AG04450 (cell line): ENCODE measurements around the gene ANHX. TPM values are rescaled to one million over a fixed set of nuclear protein-coding genes. Genes with fewer than 3 reads are reported as not detected.

Experiments
- CTCF ChIA-PET: fragments of 300-600, 350-600 bp; formaldehyde crosslinking; extraction: SDS; loops from one replicate; lab custom pipeline; 2022; ENCODE audit warnings: antibody characterized with exemption, inconsistent platforms; lab: Charles Lee
- POLR2A ChIA-PET: fragments of 350-600 bp; formaldehyde crosslinking; extraction: SDS; loops from one replicate; lab custom pipeline; 2021; ENCODE audit warnings: antibody characterized with exemption, inconsistent platforms; lab: Yijun Ruan, JAX
- DNase-seq: peaks from one replicate; pipeline ENCODE4 v3.0.0-alpha.2; 2011; ENCODE audit warnings: low read depth, low spot score
- H3K27ac ChIP-seq: one replicate; pipeline ENCODE4 v1.5.1; 2012; ENCODE audit warnings: low read depth, low read length, control low read depth
- H3K27me3 ChIP-seq: one replicate; pipeline ENCODE4 v1.6.0; 2012; ENCODE audit warnings: low read length; ENCODE audit not compliant: control insufficient read depth, insufficient read depth
- H3K4me3 ChIP-seq: 2 replicates; pipeline ENCODE4 v1.5.1; 2011; ENCODE audit warnings: mild to moderate bottlenecking, low read depth, low read length, control low read depth
- H3K9me3 ChIP-seq: 2 replicates; pipeline ENCODE4 v1.5.1; 2012; ENCODE audit warnings: low read length; ENCODE audit not compliant: control insufficient read depth, insufficient read depth
- CTCF ChIP-seq: IDR thresholded peaks from 2 replicates; pipeline ENCODE4 v1.5.1; 2011; ENCODE audit warnings: low read depth, low read length, control low read depth, inconsistent platforms
- polyA plus RNA-seq: library from polyadenylated mRNA; depleted of rRNA; stranded (reverse); fragments of >200 nt; gene quantifications from 2 replicates; pipeline ENCODE4 v1.2.3, GENCODE V29; 2011

ANHX gene
- polyA plus RNA-seq, 1 experiment = not detected

- no peak for DNase-seq
- Histone ChIP-seq H3K27ac (no peak overlapping the region), H3K27me3 (no peaks in the 10 kb centered on the region), H3K9me3 (peaks cover 38% of the 10 kb centered on the region), H3K4me3 (no peak overlapping the region)
- TF ChIP-seq CTCF = no peak
- ChIA-PET POLR2A (no interaction called here), CTCF (interaction anchor here (0.6 kb wide), 1 partner anchor 15 kb away, joined by 5 read pairs; no protein-coding TSS in a partner anchor)
These were observed 31.4 kb downstream of the ANHX start for GRCh38 chr12:133204264-133204603.

GRCh38 chr12:133203344-133204263, 32.1 kb downstream of the ANHX start:
- no peak for DNase-seq
- Histone ChIP-seq H3K4me3 (no peak overlapping the region), H3K9me3 (peaks cover 32% of the 10 kb centered on the region), H3K27ac (no peak overlapping the region), H3K27me3 (no peaks in the 10 kb centered on the region)
- ChIA-PET POLR2A (no interaction called here), CTCF (interaction anchor here (2.5 kb wide), 1 partner anchor 22 kb away, joined by 7 read pairs; the partner anchor contains the start of gene ZNF268)
- no peak for TF ChIP-seq CTCF

- Histone ChIP-seq H3K27ac (no peak overlapping the region), H3K27me3 (no peaks in the 10 kb centered on the region), H3K9me3 (peaks cover 23% of the 10 kb centered on the region), H3K4me3 (no peak overlapping the region)
- no peak for DNase-seq
- POLR2A ChIA-PET = no interaction called here
- CTCF ChIA-PET = interaction anchor here (2.5 kb wide), 1 partner anchor 21 kb away, joined by 7 read pairs; the partner anchor contains the start of gene ZNF268
- TF ChIP-seq CTCF = no peak
These were observed 33.0 kb downstream of the ANHX start for GRCh38 chr12:133202493-133203343.

- TF ChIP-seq CTCF = no peak
- H3K27ac ChIP-seq = no peak overlapping the region
- H3K27me3 ChIP-seq = no peaks in the 10 kb centered on the region
- no peak for DNase-seq
- ChIA-PET CTCF (interaction anchor here (2.5 kb wide), 1 partner anchor 21 kb away, joined by 7 read pairs; the partner anchor contains the start of gene ZNF268), POLR2A (no interaction called here)
- peaks cover 19% of the 10 kb centered on the region for H3K9me3 ChIP-seq
- H3K4me3 ChIP-seq = no peak overlapping the region
These were observed 33.8 kb downstream of the ANHX start for GRCh38 chr12:133201888-133202287.
